Stimulated activated naive CD4-positive, alpha-beta T cell treated with Interleukin-2 at 50 U/mL for 16 hours (primary cell): ENCODE results near the gene COG2.
"Not testable (repeated sequence)": the region's sequence is repeated elsewhere in the genome, so short reads cannot be mapped to it uniquely, and the experiment has no call there.

Experiments used
- DNase-seq: peaks from one replicate; lab custom pipeline; 2025; lab: John Stamatoyannopoulos, UW

The COG2 gene

DNA sequence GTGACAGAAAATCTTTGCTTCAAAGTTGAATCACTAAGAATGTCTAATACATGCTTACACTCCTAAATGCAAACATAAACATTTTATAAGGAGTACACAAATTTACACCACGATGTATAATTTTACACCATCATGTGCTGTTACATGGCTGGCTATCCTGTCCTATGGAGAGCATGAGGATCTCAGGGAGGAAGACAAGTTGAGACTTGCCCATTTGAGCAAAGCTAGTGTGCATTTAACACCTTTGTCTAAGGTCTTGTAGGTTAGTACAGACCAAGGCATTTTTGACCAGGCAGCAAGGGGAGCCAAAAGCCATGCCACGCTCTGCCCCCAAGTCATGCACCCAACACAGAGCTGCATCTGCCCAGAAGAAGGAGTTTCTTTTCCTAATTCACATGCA, 14.5 kb upstream of the COG2 start:
- no peak for DNase-seq

- DNase-seq: no peak
Measured at GRCh38 chr1:230629511-230629910, 12.8 kb upstream of the COG2 start.

- no peak for DNase-seq
Measured at GRCh38 chr1:230631477-230631876, 10.8 kb upstream of the COG2 start.

- DNase-seq: no peak
Measured at GRCh38 chr1:230632273-230632873, 9.9 kb upstream of the COG2 start.

DNA sequence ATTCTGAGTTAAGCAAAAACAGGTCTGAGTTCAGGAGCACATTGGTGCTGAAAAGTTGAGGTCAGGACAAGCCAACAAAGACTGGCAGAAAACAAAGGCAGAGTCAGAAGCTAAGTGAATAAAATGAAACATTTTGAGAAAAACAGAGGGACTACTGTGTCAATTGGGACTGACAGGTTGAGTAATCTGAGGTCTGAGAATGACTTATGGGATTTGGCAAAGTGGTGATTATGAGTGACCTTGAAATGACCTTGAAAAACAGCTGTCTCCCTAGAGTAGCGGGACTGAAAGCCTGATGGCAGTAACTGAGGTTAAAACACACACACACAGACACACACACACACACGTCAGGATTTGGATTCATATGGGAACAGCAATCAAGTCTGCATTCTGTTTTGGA, 8.8 kb upstream of the COG2 start:
- no peak for DNase-seq

DNA sequence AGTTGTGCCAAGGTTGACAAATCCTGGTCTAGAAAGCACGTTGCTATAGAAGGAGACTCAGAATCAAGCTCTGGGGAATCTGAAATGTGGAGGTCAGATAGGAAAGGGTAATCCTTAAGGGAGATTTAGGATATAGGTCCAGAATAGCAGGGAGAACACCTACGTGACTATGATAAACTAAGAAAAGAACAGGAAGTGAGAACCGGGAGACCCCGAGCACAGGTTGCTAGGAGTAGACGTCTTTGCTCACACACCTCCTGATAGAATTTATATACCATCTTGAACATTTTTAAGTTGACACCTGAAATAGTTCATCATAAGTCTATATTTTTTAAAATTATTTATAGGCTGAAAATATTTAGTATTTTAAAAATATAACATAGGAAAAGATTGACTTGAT, 7.9 kb upstream of the COG2 start:
- no peak for DNase-seq

GRCh38 chr1:230636575-230637148, 5.6 kb upstream of the COG2 start:
- peak; percentile 10 for DNase-seq

- DNase-seq: no peak
Measured at GRCh38 chr1:230639714-230640209, 2.5 kb upstream of the COG2 start.

DNA sequence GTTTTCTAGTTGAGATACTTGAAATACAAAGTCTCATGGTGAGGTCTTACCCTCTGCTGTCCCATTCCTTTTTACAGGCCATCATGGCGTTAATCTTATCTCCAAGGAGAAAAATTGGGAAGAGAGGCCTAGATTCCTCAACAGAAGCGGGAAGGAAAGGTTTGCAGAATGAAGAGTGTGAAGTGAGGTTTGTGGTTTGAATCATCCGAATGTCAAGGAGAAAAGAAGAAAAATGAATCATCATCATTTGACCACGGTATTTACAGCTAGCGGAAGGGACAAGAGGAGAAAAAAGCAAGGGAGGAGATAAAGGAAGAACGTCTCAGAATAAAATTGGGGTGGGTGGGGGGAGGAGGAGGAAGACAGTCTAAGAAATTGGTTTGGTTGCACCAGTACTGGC, 935 bp upstream of the COG2 start:
- no peak for DNase-seq

DNA sequence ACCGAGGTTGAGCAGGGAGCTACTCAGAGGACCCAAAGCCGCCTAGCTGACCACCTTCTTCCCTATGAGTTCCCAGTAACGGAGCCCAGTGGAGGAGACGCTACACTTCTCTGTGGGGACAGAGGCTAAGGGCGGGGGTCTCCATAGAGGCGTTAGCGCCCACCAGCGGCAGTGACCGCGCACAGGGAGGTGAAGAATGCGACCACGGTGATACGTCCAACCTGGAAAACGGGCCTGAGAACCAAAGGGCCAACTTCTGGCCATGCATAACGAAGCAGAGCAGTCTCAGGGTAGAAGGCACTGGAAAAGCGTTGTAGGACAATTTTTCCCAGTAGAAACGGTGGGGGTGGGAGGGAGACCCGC, 400 bp upstream of the COG2 start:
- no peak for DNase-seq

- no peak for DNase-seq
Measured at GRCh38 chr1:230643908-230644307, 1.6 kb downstream of the COG2 start.

- DNase-seq: no peak
Measured at GRCh38 chr1:230646710-230647302, 4.5 kb downstream of the COG2 start.

DNA sequence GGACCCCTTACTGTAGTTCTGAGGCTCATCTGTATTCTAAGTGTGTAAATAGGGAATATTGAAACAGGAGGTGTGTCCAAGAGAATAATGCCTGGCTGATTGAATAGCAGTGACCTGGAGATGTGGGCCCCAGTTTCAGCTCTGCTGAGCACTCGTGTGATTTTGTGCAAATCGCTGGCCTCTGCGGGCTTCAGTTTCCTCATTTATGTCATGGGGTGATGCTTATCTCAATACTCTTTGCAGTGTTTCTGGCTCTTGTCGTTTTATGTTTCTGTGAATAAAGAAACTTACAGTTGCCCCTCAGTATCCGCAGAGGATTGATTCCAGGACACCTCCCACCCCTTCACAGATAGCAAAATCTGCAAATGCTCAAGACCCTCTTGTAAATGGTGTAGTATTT, 5.0 kb downstream of the COG2 start:
- DNase-seq: no peak

DNA sequence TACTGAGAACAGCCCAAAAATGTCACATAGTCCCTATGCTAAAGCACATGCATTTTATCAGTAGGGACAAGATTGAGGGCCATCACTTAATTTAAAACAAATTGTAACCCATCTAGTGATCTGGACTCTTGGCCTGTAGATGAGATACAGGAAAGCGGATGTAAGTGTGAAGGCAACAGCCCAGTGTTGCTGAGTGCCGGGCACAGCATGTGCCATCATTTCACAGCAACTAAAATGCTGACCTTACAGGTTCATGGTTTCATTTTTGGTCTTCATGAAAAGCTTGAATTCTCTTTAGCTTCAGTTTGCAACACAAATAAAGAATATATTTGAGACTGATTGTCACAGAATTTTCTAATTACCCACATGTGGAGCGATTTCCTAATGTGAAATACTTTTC, 5.8 kb downstream of the COG2 start:
- no peak for DNase-seq

DNA sequence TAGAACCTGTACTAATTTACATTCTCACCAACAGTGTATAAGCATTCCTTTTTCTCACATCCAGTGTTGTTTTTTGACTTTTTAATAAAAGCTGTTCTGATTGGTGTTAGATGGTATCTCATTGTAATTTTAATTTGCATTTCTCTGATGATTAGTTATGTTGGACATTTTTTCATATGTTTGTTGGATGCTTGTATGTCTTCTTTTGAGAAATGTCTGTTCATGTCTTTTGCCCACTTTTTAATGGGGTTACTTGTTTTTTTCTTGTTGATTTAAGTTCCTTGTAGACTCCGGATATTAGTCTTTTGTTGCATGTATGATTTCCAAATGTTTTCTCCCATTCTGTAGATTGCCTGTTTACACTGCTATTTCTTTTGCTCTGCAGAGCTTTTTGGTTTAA, 8.0 kb downstream of the COG2 start:
- DNase-seq: no peak

GRCh38 chr1:230651235-230651634, 9.0 kb downstream of the COG2 start:
- no peak for DNase-seq

- DNase-seq: not testable (repeated sequence)
Measured at GRCh38 chr1:230656719-230657118, 14.4 kb downstream of the COG2 start.

DNA sequence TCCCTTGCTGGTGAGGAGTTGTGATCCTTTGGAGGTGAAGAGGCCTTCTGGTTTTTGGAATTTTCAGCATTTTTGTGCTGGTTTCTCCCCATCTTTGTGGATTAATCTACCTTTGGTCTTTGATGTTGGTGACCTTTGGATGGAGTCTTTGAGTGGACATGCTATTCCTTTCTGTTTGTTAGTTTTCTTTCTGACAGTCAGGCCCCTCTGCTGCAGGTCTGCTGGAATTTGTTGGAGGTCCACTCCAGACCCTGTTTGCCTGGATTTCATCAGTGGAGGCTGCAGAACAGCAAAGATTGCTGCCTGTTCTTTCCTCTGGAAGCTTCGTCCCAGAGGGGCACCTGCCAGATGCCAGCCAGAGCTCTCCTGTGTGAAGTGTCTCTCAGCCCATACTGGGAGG, 15.8 kb downstream of the COG2 start:
- DNase-seq: not testable (repeated sequence)

- DNase-seq: no peak
Measured at GRCh38 chr1:230658691-230659090, 16.4 kb downstream of the COG2 start.

- no peak for DNase-seq
Measured at GRCh38 chr1:230661976-230662375, 19.7 kb downstream of the COG2 start.

GRCh38 chr1:230668227-230668626, 25.9 kb downstream of the COG2 start:
- DNase-seq: no peak

GRCh38 chr1:230669543-230669942, 27.3 kb downstream of the COG2 start:
- DNase-seq: no peak

DNA sequence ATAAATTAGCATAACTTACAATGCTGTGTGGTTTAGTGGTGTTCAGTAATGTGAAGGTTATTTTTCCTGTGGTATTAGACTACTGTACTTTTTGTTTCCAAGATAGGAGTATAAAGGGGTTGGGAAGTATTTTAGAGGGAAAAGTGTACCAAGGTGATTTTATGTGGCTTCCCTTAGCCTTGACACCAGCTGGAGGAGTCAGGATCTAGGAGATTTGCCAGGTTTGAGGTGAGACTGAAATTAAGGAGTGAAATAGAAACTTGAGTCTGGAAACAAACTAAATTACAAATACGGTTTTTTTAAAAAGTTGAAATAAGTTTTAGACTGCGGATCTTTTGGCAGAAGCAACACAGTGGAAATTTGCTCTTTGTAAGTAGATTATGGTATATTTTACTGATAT, 32.3 kb downstream of the COG2 start:
- DNase-seq: no peak

GRCh38 chr1:230677200-230677599, 34.9 kb downstream of the COG2 start:
- DNase-seq: no peak
